ENCODE measurements around the gene DNM3.

Gene DNM3

DNA sequence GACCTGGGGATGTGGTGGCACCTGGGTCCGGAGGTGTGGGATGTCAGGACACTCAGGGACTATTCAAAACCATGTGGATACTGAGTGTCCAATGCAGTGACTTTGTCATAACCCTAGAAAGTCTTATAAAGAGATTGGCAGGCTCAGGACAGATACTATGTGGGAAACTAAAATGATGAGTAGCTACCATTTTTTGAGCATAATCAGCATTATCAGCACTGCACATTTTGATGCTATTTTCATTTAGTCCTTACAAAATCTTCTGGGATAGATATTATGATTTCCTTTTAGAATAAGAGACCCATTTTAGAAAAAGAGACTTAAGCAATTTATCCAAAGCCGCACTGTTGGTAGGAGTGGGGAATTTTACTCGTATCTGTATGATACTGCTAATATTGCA is 93.4 kb downstream of the DNM3 start:
- no peak for TF ChIP-seq CTCF (conservative IDR thresholded peaks at IDR 0.05; ENCODE audit: low read length)
- no peak overlapping the region for H3K4me3 ChIP-seq (ENCODE audit: low read length)
- DNase-seq (ENCODE audit: low read depth) = no peak

DNA sequence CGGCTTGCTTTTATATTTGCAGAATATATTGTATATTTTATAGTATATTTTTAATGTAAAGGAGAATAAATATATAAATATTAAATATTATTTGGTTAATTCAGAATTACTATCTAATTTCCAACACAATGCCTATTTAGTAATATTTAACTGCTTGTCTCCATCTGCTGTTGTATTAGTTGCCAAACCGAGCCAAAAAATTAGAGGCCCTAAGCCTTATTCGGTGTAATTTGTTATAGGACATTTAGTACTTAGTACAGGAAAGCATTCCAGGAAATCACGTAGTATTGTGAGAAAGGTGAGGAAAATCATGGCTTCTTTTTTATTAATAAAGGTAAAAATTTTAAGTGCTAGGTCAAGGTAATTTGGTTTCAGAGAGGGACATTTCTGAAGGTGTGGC is 93.8 kb downstream of the DNM3 start:
- DNase-seq (ENCODE audit: low read depth) = no peak
- no peak overlapping the region for H3K4me3 ChIP-seq (ENCODE audit: low read length)
- no peak for TF ChIP-seq CTCF (conservative IDR thresholded peaks at IDR 0.05; ENCODE audit: low read length)

- no peak for TF ChIP-seq CTCF (conservative IDR thresholded peaks at IDR 0.05; ENCODE audit: low read length)
- no peak overlapping the region for H3K4me3 ChIP-seq (ENCODE audit: low read length)
- DNase-seq (ENCODE audit: low read depth) = no peak
Measured at GRCh38 chr1:171935664-171936063, 94.4 kb downstream of the DNM3 start.

- H3K4me3 ChIP-seq (ENCODE audit: low read length) = no peak overlapping the region
- DNase-seq (ENCODE audit: low read depth) = no peak
- no peak for TF ChIP-seq CTCF (conservative IDR thresholded peaks at IDR 0.05; ENCODE audit: low read length)
Measured at GRCh38 chr1:171937938-171938337, 96.6 kb downstream of the DNM3 start.

- TF ChIP-seq CTCF (conservative IDR thresholded peaks at IDR 0.05; ENCODE audit: low read length) = no peak
- no peak for DNase-seq (ENCODE audit: low read depth)
- no peak overlapping the region for H3K4me3 ChIP-seq (ENCODE audit: low read length)
Measured at GRCh38 chr1:171939740-171940139, 98.4 kb downstream of the DNM3 start.

- TF ChIP-seq CTCF (conservative IDR thresholded peaks at IDR 0.05; ENCODE audit: low read length) = no peak
Measured at GRCh38 chr1:171940368-171940767, 99.1 kb downstream of the DNM3 start.

GRCh38 chr1:171941920-171942319 is 100.6 kb downstream of the DNM3 start:
- DNase-seq (ENCODE audit: low read depth) = no peak
- H3K4me3 ChIP-seq (ENCODE audit: low read length) = no peak overlapping the region
- TF ChIP-seq CTCF (conservative IDR thresholded peaks at IDR 0.05; ENCODE audit: low read length) = no peak

More at GRCh38 chr1:171940368-171940767, 99.1 kb downstream of the DNM3 start:
- H3K4me3 ChIP-seq (ENCODE audit: low read length) = no peak overlapping the region
- peak; percentile 67 for DNase-seq (ENCODE audit: low read depth)

Data from AG10803 (cell line).